SH-SY5Y (cell line): Measurements from ENCODE around the gene IL10RA.

Experiments
- GATA2 ChIP-seq: IDR thresholded peaks from 2 replicates; pipeline ENCODE4 v1.6.1; 2011; ENCODE audit warnings: mild to moderate bottlenecking, low read depth, low read length
- GATA3 ChIP-seq: IDR thresholded peaks from 2 replicates; pipeline ENCODE4 v1.6.1; 2011; ENCODE audit warnings: low read depth, mild to moderate bottlenecking, low read length, moderate library complexity

DNA sequence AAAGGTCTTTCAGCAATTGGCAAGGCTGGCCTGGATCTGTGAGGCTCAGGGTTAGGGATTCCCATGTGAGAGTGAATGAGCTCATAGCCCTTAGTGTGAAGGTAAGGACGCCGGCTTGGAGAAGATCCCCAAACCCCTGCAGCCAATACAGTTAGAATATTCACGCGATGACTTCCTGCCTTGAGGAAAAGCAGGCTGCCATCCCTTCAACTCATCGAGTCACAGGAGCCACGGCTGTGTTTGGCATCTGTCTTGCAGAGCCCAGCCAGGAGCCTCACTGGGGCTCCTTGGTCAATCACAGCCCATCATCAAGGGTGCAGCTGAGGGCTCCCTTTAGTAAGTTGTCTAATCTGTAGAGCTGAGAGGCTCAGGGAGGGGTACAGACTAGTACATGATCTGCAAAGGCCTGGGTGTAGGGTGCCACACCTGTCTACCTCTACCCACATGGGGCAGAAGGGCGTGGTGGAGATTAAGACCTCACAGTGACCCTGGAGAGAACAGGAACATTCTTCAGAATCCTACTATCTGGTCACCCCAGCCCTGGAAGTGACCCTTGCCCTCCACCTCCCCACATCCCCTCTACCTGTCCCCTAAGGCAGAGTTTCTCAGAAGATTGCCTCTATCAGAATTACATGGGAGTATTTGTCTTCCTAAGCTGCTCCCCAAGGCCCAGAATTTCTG is 18.5 kb downstream of the IL10RA start:
- no peak for TF ChIP-seq GATA3
- no peak for TF ChIP-seq GATA2
